ENCODE results near the gene RPL36A.

The RPL36A gene

GRCh38 chrX:101391831-101392230 lies 1.0 kb downstream of the RPL36A start:
- DNase-seq (ENCODE audit: low read depth), result no peak
- peak overlapping the region; percentile 77 for H3K4me3 ChIP-seq (replicated peaks; ENCODE audit: low read depth, low read length)
- no peak for TF ChIP-seq CTCF (IDR thresholded peaks at IDR 0.05; ENCODE audit: low read length, missing control alignments)

- DNase-seq (ENCODE audit: low read depth), result no peak
- TF ChIP-seq CTCF (IDR thresholded peaks at IDR 0.05; ENCODE audit: low read length, missing control alignments), result no peak
- H3K4me3 ChIP-seq (replicated peaks; ENCODE audit: low read depth, low read length), result no peak overlapping the region
Measured at GRCh38 chrX:101393530-101394305, 2.9 kb downstream of the RPL36A start.

- H3K4me3 ChIP-seq (replicated peaks; ENCODE audit: low read depth, low read length), result no peak overlapping the region
- DNase-seq (ENCODE audit: low read depth), result no peak
- TF ChIP-seq CTCF (IDR thresholded peaks at IDR 0.05; ENCODE audit: low read length, missing control alignments), result no peak
Measured at GRCh38 chrX:101394372-101394771, 3.6 kb downstream of the RPL36A start.

- no peak for DNase-seq (ENCODE audit: low read depth)
- no peak overlapping the region for H3K4me3 ChIP-seq (replicated peaks; ENCODE audit: low read depth, low read length)
- no peak for TF ChIP-seq CTCF (IDR thresholded peaks at IDR 0.05; ENCODE audit: low read length, missing control alignments)
Measured at GRCh38 chrX:101395789-101396188, 5.0 kb downstream of the RPL36A start.

GRCh38 chrX:101397779-101398178 lies 7.0 kb downstream of the RPL36A start:
- H3K4me3 ChIP-seq (replicated peaks; ENCODE audit: low read depth, low read length), result no peak overlapping the region
- DNase-seq (ENCODE audit: low read depth), result no peak
- no peak for TF ChIP-seq CTCF (IDR thresholded peaks at IDR 0.05; ENCODE audit: low read length, missing control alignments)

GRCh38 chrX:101398694-101399093 lies 7.9 kb downstream of the RPL36A start:
- H3K4me3 ChIP-seq (replicated peaks; ENCODE audit: low read depth, low read length), result no peak overlapping the region
- TF ChIP-seq CTCF (IDR thresholded peaks at IDR 0.05; ENCODE audit: low read length, missing control alignments), result no peak
- DNase-seq (ENCODE audit: low read depth), result no peak

- DNase-seq (ENCODE audit: low read depth), result no peak
- no peak for TF ChIP-seq CTCF (IDR thresholded peaks at IDR 0.05; ENCODE audit: low read length, missing control alignments)
- H3K4me3 ChIP-seq (replicated peaks; ENCODE audit: low read depth, low read length), result no peak overlapping the region
Measured at GRCh38 chrX:101399825-101400224, 9.0 kb downstream of the RPL36A start.
